ENCODE measurements around the gene TLE2.
"Not testable (repeated sequence)": the region's sequence is repeated elsewhere in the genome, so short reads cannot be mapped to it uniquely, and the experiment has no call there.

TLE2 gene

DNA sequence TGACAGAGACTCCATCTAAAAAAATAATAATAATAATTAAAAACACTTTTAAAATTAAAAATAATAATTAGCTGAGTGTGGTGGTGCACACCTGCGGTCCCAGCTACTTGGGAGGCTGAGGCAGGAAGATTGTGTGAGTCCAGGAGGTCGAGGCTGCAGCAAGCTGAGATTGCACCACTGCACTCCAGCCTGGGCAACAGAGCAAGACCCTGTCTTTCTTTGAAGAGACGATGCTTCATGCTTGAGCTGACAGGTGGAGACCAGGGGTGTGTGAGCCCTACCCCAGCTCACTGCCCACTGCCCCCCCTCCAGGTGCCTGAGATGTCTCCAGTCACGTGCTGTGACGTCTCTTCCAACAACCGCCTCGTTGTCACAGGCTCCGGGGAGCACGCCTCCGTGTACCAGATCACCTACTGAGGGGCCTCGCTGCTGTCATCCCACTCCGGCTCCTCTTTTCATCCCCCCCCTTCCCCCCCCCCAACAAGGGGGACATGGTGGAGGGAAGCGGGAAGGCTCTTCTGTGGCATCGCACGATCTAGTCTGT is 34.4 kb downstream of the TLE2 start:
- no peak for DNase-seq (ENCODE audit: low spot score)
- in situ Hi-C loops (cut with MboI; ENCODE audit: low sequenced_read_pairs, unreplicated experiment): no loop called here
- TF ChIP-seq, protein P1, sequence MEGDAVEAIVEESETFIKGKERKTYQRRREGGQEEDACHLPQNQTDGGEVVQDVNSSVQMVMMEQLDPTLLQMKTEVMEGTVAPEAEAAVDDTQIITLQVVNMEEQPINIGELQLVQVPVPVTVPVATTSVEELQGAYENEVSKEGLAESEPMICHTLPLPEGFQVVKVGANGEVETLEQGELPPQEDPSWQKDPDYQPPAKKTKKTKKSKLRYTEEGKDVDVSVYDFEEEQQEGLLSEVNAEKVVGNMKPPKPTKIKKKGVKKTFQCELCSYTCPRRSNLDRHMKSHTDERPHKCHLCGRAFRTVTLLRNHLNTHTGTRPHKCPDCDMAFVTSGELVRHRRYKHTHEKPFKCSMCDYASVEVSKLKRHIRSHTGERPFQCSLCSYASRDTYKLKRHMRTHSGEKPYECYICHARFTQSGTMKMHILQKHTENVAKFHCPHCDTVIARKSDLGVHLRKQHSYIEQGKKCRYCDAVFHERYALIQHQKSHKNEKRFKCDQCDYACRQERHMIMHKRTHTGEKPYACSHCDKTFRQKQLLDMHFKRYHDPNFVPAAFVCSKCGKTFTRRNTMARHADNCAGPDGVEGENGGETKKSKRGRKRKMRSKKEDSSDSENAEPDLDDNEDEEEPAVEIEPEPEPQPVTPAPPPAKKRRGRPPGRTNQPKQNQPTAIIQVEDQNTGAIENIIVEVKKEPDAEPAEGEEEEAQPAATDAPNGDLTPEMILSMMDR (IDR thresholded peaks at IDR 0.05; ENCODE audit: borderline replicate concordance, control extremely low read depth, extremely low read depth, insufficient read depth, missing control alignments): no peak

DNA sequence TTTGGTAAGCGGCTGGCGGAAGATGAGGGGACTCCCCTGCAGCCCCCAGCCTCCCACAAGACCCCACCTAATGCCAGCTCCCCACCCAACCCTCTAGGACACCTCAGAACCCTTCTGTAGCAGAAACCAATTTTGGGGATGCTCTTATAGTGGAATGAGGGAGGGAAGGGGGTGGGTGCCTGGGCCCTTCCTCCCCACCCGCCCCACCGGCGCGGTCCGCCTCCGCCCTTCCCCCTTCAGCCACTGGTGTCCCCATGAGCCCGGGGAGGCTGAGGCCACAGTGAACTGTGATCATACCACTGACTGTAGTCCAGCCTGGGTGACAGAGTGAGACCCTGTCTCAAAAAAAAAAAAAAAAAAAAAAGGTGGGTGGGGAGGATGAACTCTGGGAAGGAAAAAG is 35.5 kb downstream of the TLE2 start:
- TF ChIP-seq, protein P1 (IDR thresholded peaks at IDR 0.05; ENCODE audit: borderline replicate concordance, control extremely low read depth, extremely low read depth, insufficient read depth, missing control alignments): no peak
- DNase-seq (ENCODE audit: low spot score): no peak
- in situ Hi-C loops (cut with MboI; ENCODE audit: low sequenced_read_pairs, unreplicated experiment): no loop called here

DNA sequence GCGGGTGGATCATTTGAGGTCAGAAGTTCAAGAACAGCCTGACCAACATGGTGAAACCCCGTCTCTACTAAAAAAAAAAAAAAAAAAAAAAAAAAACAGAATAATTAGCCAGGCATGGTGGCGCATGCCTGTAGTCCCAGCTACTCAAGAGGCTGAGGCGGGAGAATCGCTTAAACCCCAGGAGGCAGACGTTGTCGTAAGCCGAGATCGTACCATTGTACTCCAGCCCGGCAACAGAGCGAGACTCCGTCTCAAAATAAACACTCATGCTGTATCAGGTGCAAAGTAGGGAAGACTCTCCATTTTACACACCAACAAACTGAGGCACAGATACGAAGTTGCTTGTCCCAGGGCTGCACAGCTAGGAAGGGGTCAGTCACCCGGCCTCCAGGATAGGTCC is 36.1 kb downstream of the TLE2 start:
- TF ChIP-seq, protein P1 (IDR thresholded peaks at IDR 0.05; ENCODE audit: borderline replicate concordance, control extremely low read depth, extremely low read depth, insufficient read depth, missing control alignments): no peak
- no peak for DNase-seq (ENCODE audit: low spot score)
- in situ Hi-C loops (cut with MboI; ENCODE audit: low sequenced_read_pairs, unreplicated experiment): no loop called here

DNA sequence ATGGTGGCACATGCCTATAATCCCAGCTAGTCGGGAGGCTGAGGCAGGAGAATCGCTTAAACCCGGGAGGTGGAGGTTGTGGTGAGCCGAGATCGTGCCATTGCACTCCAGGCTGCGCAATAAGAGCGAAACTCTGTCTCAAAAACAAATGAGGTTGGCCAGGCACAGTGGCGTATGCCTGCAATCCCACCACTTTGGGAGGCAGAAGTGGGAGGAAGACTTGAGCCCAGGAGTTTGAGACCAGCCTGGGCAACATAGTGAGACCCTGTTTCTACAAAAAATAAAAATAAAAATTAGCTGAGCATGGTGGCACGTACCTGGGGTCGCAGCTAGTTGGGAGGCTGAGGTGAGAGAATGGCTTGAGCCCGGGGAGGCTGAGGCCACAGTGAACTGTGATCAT is 36.7 kb downstream of the TLE2 start:
- in situ Hi-C loops (cut with MboI; ENCODE audit: low sequenced_read_pairs, unreplicated experiment); DNase-seq (ENCODE audit: low spot score): not testable (repeated sequence)

DNA sequence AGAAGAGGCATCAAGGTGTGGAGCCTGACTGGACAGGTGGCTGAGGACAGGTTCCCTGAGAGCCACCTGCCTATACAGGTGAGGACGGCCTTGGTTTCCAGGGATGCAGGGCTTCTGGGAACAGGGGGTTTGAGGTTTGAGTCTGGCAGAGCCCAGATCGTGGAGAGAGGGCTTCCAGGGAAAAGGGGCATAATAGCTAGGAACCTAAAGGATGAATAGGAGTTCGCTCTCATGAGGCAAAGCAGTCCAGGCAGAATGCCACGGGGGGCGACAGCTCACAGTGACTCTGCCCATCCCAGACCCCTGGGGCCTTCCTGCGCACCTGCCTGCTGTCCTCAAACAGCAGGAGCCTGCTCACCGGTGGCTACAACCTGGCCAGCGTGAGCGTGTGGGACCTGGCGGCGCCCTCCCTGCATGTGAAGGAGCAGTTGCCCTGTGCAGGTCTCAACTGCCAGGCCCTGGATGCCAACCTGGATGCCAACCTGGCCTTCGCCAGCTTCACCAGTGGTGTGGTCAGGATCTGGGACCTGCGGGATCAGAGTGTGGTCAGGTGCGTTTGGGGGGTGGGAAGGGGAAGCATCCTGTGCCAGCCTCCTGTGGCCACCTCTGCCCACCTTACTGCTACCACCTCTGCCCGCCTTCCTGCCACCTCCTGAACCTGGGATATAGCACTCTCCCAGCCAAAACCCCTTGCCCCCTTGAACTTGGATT is 39.7 kb downstream of the TLE2 start:
- TF ChIP-seq, protein P1 (IDR thresholded peaks at IDR 0.05; ENCODE audit: borderline replicate concordance, control extremely low read depth, extremely low read depth, insufficient read depth, missing control alignments): no peak
- DNase-seq (ENCODE audit: low spot score): no peak
- in situ Hi-C loops (cut with MboI; ENCODE audit: low sequenced_read_pairs, unreplicated experiment): no loop called here

DNA sequence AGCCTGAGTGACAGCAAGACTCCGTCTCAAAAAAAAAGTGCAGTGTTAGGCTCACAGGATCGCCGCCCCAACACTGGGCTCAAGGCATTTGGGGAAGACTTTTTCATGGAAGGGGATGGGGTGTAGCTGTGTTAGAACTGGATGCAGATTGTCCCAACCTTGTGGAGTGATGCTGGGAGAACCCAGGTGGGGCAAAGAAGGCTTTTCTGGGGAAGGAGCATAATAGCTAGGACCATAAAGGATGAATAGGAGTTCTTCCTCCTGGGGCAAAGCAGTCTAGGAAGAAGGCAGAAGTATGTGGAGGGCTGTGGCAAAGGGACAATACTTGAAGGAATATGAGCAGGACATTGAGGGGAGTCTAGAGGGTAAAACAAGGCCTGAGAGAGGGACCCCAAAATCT is 40.5 kb downstream of the TLE2 start:
- TF ChIP-seq, protein P1 (IDR thresholded peaks at IDR 0.05; ENCODE audit: borderline replicate concordance, control extremely low read depth, extremely low read depth, insufficient read depth, missing control alignments): no peak
- in situ Hi-C loops (cut with MboI; ENCODE audit: low sequenced_read_pairs, unreplicated experiment): no loop called here
- DNase-seq (ENCODE audit: low spot score): no peak

DNA sequence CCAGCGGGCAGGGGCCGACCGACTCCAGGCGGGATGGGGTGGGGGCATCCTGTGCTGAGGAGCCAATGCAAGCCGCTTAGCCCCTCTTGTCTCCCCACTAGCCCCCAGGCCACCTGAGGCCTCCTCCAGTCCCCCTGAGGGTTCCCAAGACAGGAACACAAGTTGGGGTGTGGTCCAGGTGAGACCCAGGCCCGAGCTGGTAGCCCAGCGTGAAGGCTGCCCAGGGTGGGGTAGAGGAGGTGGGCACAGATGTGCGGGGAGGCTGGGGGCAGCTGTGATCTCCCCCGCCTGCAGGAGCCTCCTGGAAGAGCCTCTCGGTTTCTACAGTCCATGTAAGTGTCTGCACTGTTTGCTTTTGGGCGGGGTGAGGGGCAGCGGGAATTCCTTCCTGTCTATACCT is 41.3 kb downstream of the TLE2 start:
- in situ Hi-C loops (cut with MboI; ENCODE audit: low sequenced_read_pairs, unreplicated experiment): no loop called here
- TF ChIP-seq, protein P1 (IDR thresholded peaks at IDR 0.05; ENCODE audit: borderline replicate concordance, control extremely low read depth, extremely low read depth, insufficient read depth, missing control alignments): no peak
- DNase-seq (ENCODE audit: low spot score): no peak

Measured in GM13976 (cell line).